GM21423 (cell line): ENCODE measurements around the gene EFNB2.
A peak's percentile ranks its signal among the peaks of the same experiment; 100 is the strongest.

ENCODE experiments used
- ATAC-seq: cut with Tn5 transposase; IDR thresholded peaks from one replicate; pipeline ENCODE4 v1.9.1; 2021; ENCODE audit warnings: mild to moderate bottlenecking, moderate library complexity; ENCODE audit not compliant: unreplicated experiment

The EFNB2 gene

DNA sequence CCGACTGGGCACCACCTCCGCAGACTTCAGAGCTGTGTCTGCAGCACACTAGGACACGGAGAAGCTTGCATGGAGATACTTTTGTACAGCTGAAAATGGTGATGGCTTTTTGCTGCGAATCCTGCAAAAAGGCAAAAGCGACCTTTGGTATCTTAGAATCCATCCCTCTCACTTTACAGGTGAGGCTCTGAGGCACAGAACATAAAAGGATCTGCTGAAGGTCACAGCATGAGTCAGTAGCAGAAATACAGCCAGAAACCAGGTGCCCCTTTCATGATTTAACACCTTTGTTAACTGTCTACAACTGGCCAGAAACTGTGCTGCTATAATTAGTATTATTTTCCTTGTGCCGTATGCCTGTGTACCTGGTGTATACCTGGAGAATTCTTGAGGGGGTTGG, 48.3 kb downstream of the EFNB2 start:
- no peak for ATAC-seq

- ATAC-seq: no peak
Observed at GRCh38 chr13:106486287-106486686, 49.2 kb downstream of the EFNB2 start.

DNA sequence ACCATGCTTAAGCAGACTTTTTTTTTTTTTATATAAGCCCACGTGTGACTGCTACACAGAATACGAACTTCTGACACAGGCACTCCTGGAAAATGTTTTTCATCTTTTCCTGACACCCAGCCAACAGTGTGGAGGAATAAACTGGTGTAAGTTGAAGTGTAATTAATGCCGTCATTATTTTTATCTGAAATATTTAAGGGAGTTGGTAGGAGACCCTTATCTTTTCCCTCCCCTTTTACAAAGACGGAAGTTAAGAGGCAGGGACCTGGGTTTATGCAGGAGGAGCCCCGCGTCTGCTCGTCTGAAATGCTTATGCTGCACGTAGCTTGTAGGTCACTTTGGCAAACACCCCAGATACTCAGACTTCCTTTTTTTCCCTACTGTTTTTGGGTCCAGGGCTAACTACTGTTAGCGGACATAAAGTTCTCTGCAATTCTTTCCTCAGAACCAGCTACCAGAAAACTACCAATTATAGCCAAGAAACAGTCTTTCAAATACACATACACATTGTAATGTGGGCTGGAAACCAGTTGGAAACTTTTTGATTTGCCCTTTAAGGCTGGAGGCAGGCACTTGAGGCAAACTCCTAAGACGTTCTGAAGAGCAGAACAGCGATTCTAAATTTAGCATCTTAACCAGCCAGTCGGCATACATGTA, 50.8 kb downstream of the EFNB2 start:
- ATAC-seq: no peak

DNA sequence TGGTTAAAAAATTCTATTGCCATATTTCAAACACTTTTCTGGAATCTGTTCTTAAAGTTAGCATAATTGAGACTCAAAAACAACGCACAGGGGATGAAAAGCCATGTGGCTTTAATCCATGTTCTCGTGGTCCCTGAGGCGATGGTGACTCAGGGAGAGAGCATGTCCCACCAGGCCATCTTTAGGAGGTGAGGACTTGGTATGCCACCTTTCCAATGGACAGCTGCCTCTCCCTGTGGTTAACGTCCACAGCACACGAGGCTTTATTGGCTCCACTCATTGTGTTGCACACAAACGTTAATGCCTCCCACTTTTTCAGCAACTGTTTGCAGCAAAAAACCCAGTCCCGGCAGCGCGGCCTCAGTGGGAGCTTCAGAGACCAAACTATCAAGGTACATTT, 51.4 kb downstream of the EFNB2 start:
- ATAC-seq: no peak

GRCh38 chr13:106481919-106482318, 53.5 kb downstream of the EFNB2 start:
- ATAC-seq: no peak

DNA sequence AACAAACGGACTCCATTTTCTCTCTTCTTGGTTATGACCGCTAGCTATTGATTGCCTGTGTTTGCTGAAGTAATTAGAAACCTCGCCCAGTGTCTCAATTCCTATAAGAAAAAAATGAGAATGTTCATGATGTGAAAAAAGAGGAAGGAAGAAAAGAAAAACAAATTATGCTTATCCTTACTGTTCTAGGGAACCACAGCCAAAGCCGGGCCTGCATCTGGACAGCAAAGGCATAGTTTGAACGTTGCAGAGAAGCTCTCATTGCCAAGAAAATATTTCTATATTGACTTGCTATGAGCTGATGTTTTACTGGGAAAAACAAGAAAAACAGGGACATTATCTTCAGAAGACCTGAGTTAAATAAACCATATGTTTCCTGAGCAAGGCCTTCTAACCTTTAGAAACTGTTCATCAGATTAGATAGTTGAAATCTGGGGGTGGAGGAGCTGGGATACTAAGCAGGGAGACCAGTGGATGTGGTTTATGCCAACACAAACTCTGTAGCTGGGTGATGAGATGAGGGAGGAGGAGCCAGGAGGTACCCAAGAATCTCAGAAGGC, 55.0 kb downstream of the EFNB2 start:
- ATAC-seq: no peak

- no peak for ATAC-seq
Observed at GRCh38 chr13:106479929-106480328, 55.5 kb downstream of the EFNB2 start.

DNA sequence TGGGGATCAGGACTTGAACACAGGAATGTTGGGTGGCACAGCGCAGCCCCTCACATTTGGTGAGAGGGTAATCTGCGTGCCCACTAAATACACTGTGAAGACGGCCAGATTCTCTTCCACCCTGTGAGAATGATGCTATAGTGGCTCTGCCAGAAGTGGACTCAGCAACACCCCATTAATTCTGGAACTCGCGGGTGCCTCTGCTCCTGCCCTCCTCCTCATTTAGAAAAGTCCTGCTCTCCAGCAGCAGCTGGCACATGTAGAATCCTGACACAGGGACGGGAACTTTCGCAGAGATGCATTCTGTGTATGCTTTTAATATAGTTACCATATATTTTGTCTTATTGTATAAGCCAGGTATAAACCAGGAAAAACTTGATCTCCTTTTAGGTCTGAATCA, 57.3 kb downstream of the EFNB2 start:
- ATAC-seq: no peak

DNA sequence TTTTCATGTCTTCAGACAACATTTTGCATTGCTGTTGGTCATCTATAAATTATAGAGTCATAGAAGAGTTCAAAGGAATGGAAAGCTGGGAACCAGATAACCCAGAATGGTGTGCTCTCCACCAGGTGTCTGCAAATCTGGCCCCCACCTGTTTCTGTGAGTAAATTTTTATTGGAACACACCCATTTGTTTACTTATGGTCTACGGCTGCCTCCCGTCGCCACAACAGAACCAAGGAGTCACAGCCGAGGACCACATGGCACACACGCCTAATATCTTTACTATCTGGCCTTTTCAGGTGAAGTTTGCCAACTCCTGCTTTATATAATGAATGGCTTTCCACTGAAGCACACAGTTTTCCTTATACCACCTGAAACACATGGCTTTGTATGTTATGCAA, 58.2 kb downstream of the EFNB2 start:
- ATAC-seq: no peak

- no peak for ATAC-seq
Observed at GRCh38 chr13:106475852-106476251, 59.6 kb downstream of the EFNB2 start.

DNA sequence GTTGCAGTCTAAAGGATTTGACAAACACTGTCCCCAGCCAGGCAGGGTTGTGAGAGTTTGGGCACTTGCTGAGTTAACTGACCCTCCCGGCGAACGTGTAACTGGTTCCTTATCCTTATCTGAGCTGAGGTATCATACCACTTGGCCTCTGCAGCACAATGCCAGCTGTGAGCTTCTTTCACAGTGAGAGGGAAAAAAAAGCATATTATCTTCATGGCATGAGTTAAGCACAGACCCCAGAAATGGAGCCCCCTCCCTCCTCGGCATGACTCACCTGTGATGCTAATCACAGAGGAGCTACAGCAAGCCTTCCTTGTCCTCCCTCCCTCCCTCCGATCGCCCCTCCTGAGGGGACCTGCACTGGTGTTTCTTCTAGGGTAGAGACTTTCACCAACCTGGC, 60.5 kb downstream of the EFNB2 start:
- no peak for ATAC-seq

DNA sequence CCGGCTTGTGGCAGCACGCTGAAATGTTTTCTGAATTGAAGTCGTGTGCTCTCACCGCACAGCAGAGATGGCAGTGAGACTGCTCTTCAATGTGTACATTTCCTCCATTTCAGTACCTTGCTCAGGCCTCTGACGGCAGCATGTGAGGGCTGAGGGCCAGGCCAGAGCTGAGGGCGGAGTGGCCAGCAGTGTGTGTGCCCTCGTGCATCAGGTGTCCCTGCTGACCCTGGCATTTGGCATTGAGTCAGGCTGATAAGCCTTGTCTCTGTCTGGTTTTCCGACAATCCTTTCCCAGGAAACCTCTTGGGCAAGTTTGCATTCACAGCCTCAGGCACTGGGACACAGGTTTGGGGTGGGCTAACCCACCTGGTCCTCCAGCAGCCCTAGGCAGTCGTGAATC, 62.3 kb downstream of the EFNB2 start:
- no peak for ATAC-seq

DNA sequence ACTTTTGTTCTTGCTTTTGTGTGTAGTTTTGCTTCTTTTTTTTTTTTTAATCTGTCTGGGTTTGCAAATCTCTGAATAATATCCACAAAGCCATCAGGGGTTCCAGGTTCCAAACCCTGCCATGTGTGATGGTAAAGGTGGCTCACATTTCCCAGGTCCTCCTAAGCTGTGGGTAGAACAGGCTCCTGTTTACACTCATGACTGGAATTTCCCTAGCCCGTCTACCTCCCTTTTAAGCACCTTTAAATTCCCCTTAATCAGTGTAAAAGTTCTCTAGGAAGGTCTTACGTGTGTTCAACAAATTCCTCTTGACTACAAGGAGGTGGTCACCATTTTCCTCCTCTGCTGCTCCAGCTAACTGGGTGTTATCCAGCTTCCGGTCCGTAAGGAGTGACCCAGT, 62.8 kb downstream of the EFNB2 start:
- no peak for ATAC-seq

DNA sequence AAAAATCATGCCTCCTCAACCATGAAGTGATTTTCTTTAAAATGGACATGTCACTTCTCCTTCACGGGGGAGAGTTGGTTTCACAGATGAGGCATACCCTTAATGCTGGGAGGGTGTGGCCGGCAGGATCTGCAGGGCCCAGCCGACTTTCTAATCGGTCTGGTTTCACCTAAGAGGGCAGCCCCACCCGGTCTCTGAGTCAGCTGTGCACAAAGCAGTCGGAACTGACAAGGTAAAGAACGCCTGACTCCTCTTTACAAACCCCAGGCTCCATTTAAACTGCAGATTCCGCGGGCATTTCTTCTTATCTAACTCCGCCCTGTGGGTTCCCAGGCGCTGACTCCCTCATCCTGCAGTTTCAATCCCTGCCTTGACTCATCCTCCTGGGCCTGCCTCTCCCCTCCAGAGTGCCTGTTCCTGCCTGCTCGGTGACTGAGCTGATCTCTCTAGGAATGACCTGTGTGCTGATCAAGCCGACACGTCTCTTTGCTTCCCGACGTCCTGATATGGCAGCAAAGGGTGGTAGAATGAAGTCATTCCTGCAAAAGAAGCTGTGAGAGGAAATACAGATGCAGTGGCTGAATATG, 63.4 kb downstream of the EFNB2 start:
- ATAC-seq: peak; percentile 51

GRCh38 chr13:106470576-106470975, 64.9 kb downstream of the EFNB2 start:
- ATAC-seq: no peak

DNA sequence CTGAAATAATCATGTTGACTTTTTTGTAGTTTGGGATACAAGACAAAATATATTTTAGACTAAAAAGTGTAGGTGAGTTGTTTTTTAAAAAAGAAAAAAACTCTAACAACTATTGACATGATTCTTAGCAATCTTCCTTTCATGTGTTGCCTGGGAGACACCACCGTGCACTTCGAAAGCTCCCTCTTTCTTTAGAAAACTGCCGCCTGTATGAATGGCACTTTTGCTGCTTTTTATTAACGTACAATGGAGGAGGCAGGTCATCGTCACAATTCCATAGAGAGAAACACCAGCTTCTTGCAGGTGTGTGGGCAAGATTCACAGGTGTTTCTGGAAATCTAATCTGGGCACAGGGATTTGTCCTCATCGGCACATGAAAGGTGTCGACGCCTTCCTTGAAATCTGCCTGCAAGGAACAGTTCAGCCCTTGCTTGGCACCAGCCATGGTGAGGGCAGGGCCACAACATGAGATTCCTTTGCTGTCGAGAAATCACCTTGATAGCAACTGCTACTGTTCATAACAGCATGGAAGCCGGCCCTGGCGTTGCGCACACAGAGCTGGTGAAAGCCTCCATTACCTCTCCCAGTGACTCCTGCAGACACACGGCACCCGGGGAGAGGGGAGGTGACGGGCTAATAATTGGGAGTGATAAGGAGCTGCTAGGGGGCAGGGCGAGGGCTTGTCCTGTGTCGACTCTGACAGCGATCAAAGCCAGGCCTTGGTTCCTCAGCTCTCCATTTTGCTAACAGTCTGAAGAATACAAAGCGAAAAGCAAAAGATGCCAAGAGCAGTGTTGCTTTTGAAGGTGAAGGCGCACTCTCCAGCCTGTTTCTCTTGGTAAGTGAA, 66.5 kb downstream of the EFNB2 start:
- no peak for ATAC-seq

GRCh38 chr13:106468207-106468606, 67.3 kb downstream of the EFNB2 start:
- ATAC-seq: no peak

- no peak for ATAC-seq
Observed at GRCh38 chr13:106467427-106468122, 67.9 kb downstream of the EFNB2 start.

- ATAC-seq: no peak
Observed at GRCh38 chr13:106466691-106467426, 68.6 kb downstream of the EFNB2 start.

DNA sequence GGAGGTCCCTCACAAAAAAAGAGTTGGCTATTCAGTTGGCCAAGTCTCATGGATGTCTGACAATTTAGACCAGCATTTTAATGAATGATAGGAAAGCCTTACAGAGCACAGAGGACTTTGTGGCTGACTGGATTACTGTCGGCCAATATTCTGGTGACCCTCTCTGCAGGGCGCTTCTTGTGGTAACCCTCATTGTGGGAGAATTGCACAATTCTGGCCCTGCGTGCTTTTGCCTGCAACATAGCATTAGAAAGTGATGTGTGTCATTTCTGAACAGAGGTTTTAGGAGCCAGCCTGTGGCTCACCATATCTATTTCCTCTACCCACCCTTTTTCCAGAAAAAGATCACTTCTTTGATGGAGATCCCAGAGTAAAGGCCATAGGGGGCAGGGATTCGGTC, 71.4 kb downstream of the EFNB2 start:
- ATAC-seq: no peak

- no peak for ATAC-seq
Observed at GRCh38 chr13:106462710-106463109, 72.8 kb downstream of the EFNB2 start.
